T-helper 2 cell treated with Interferon-gamma antibody and Interleukin-4, amounts not matched to agents 5 μg/mL and 100 μg/mL, for 36 hours (primary cell): ENCODE results near the gene SSC5D.

ENCODE experiments used
- DNase-seq: peaks from one replicate; pipeline ENCODE4 v3.0.0; 2021; ENCODE audit warnings: low spot score
- H3K27ac Mint-ChIP-seq: one replicate; pipeline ENCODE4 v1.8.0; 2021; ENCODE audit warnings: mild to moderate bottlenecking, mixed read lengths
- H3K27me3 Mint-ChIP-seq: one replicate; pipeline ENCODE4 v1.8.0; 2021; ENCODE audit warnings: low read depth, mixed read lengths
- H3K36me3 Mint-ChIP-seq: one replicate; pipeline ENCODE4 v1.8.0; 2021; ENCODE audit warnings: low read depth, mixed read lengths
- H3K4me1 Mint-ChIP-seq: one replicate; pipeline ENCODE4 v1.8.0; 2021; ENCODE audit warnings: low read depth, mixed read lengths
- H3K4me3 Mint-ChIP-seq: one replicate; pipeline ENCODE4 v1.8.0; 2022; ENCODE audit warnings: mild to moderate bottlenecking, moderate library complexity, mixed read lengths
- H3K9me3 Mint-ChIP-seq: one replicate; pipeline ENCODE4 v1.8.0; 2021; ENCODE audit warnings: mixed read lengths

Gene SSC5D

DNA sequence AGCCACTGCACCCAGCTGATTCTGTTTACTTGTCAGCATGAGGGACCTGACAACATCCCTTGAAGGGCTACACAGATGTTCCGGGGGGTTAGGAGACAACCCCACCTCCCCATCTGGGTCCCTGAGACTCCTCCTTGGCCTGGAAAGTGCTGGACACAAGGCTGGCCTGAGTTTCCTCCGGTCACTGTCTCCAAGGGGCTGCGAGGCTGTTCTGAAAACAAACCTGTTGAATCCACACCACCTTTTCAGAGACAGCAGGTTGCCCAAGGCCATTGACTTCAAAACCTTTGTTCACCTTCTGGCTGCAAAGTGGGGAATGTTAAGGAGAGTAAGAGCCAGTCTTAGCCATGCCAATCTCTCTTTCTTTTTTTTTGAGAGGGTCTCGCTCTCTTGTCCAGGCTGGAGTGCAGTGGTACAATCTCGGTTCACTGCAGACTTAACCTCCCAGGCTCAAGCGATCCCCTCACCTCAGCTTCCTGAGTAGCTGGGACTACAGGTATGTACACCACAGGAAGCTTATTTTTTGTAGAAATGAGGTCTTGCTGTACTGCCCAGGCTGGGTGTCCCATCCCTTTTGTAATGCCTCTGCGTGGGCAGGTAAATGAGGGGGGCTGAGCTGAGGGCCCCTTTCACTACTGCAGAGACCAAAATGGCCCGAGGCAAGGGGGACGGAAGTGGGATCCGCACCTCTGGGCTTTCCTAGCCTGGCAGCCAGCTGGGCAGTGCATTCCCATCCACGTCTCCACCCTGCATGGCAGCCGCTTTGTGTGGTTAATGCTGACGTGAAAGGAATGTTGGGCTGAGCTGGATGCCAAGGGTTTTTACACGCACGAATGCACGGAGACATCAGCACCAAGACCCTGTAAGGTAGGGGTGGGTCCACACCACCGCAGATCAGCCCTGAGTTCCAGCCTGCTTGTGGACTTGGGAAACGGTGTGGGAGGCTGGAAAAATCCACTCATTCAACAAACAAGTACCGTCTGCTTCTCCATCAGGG, 13.7 kb upstream of the SSC5D start:
- H3K4me1 Mint-ChIP-seq, result peaks cover 18% of the 10 kb centered on the region
- peak overlapping the region; percentile 41 for H3K27ac Mint-ChIP-seq
- peaks cover 3% of the 10 kb centered on the region for H3K36me3 Mint-ChIP-seq
- peak overlapping the region; percentile 32 for H3K4me3 Mint-ChIP-seq
- no peaks in the 10 kb centered on the region for H3K9me3 Mint-ChIP-seq
- H3K27me3 Mint-ChIP-seq, result no peaks in the 10 kb centered on the region
- no peak for DNase-seq

DNA sequence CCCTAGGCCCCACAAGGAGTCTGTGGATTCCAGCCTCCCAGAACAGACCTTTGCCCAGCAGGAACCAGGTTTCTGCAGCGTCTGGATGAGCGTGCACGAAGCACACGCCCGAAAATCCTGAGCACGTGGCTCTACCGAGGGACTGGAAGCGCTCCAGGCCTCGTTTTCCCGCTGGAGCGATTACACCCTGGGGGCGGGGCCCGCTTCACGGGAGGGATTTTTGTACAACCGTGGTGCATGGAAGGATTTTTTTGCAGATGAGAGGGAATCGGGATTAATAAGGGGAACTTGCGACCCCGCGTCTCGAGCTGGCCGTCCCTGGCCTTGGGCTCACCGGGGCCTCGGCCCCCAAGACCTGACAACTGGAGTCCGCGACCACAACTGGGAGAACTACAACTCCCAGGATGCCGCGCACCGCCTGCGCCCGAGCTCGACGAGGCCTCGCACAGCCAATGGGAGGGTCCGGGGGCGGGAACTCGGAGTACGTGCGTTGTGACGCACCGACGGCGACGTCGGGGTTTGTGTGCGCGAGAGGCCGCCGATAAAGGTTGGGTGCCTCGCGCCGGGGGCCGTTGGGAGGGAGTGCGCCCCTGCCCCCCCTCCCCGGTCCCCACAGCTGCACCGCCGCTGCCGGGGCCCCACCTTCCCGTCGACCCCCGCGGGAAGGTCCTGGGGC, 12.0 kb upstream of the SSC5D start, which contains the start of gene ZNF628:
ZNF628 (plus strand) TSS at position 518 of the 676 bp plus-strand sequence. CDS start 3,294 bp downstream, outside the sequence.
- H3K27ac Mint-ChIP-seq, result peak within 1 kb of the TSS; percentile 91
- peak; percentile 97 for DNase-seq
- no peaks in the 10 kb centered on the region for H3K27me3 Mint-ChIP-seq
- H3K9me3 Mint-ChIP-seq, result no peaks in the 10 kb centered on the region
- peak within 1 kb of the TSS; percentile 92 for H3K4me3 Mint-ChIP-seq
- peaks cover 4% of the 10 kb centered on the region for H3K36me3 Mint-ChIP-seq
- H3K4me1 Mint-ChIP-seq, result peaks cover 18% of the 10 kb centered on the region

DNA sequence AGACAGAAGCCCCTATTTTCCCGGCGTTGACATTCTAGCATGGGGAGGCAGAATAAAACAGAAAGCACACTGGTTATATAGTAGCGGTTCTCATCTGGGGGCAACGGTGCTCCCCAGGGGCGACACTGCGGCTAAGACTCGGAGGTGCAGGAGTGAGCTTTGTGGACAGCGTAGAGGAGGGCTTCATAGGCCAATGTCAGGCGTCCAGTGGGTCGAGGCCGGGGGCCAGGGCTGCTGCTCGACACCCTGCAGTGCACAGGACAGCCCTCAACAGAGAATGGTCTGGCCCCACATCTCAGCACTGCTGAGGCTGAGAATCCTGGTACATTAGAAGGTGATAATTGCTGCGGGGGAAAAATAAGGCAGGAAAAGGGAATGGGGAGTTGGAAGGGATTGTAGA, 10.3 kb upstream of the SSC5D start:
- H3K27me3 Mint-ChIP-seq, result no peaks in the 10 kb centered on the region
- H3K4me1 Mint-ChIP-seq, result peaks cover 18% of the 10 kb centered on the region
- DNase-seq, result no peak
- peak overlapping the region; percentile 87 for H3K4me3 Mint-ChIP-seq
- peaks cover 4% of the 10 kb centered on the region for H3K36me3 Mint-ChIP-seq
- H3K27ac Mint-ChIP-seq, result peak overlapping the region; percentile 47
- H3K9me3 Mint-ChIP-seq, result no peaks in the 10 kb centered on the region

DNA sequence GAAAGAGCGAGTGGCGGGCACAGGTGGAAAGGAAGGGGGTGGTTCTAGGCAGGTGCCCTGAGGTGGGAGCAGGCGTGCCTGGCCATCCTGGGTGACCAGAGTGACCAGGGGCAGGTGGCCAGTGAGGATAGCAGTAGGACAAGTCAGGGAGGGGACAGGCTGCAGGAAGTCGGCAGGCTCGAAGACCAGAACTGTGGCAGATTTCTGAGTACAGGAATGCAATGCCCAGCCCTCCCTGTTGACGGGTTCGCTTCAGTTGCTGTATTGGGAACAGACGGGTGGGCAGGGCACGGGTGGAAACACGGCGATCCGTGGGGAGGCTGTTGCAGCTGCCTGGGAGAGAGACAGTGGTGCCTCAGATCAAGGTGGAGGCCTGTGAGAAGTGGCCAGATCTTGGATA, 9.9 kb upstream of the SSC5D start:
- Mint-ChIP-seq H3K4me1 (peaks cover 18% of the 10 kb centered on the region), H3K27me3 (no peaks in the 10 kb centered on the region), H3K4me3 (peak overlapping the region; percentile 87), H3K27ac (peak overlapping the region; percentile 47), H3K36me3 (peaks cover 4% of the 10 kb centered on the region), H3K9me3 (no peaks in the 10 kb centered on the region)
- DNase-seq, result no peak

DNA sequence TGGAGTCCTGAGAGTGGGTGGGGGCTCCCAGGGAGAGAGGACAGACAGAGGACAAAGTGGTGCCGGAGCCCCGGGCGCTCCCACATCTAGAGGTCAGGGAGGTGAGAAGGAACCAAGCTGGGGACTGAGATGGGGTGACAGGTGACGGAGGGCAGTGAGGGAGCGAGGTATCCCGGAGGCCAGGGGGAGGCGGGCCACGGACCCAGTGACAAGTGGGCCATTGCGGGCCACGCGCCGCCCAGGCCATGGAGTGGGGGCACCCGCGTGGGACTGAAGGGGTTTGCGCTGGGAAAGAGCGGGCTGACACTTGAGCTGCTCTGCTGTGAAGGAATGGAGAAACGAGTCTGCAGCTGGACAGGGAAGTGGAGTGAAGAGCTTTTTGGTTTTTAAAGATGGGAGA, 9.2 kb upstream of the SSC5D start:
- Mint-ChIP-seq H3K9me3 (no peaks in the 10 kb centered on the region), H3K27ac (peak overlapping the region; percentile 55), H3K4me1 (peaks cover 18% of the 10 kb centered on the region), H3K27me3 (no peaks in the 10 kb centered on the region), H3K4me3 (peak overlapping the region; percentile 87), H3K36me3 (peaks cover 4% of the 10 kb centered on the region)
- no peak for DNase-seq

DNA sequence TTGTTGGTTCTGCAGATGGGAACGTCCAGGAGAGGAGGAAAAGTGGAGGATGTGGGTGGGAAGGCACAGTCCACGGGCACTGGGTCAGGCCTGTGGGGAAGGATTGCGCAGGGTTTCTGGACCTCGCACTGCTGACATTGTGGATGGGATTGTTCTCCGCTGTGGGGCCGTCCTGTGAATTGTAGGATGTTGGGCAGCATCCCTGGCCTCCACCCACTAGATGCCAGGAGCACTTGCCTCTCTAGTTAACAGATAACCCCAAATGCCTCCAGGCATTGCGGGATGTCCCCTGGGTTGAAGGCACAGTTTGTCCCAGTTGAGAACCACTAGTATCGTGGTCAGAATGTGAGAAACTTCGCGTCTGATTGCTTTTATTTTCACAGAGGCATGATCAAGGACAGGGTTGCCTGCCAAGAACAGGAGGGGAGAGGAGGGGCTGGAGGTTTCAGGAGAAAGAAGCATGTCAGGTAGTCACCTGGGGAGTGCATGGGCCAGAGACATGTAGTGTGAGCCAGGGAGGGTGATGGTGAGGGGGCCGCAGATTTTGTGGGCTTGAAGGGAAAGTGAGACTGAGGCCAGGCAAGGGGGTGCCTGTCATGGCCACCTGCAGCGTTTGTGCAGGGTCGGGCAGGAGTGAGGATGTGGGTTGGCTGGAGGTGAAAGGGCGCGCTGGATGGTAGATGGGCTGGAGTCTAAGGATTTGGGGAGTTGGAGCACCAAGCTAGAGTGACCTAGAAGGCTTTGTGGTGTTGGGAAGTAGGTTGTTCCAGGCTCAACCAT, 8.6 kb upstream of the SSC5D start:
- no peaks in the 10 kb centered on the region for H3K27me3 Mint-ChIP-seq
- DNase-seq, result no peak
- peak overlapping the region; percentile 55 for H3K27ac Mint-ChIP-seq
- peaks cover 18% of the 10 kb centered on the region for H3K4me1 Mint-ChIP-seq
- H3K36me3 Mint-ChIP-seq, result peaks cover 4% of the 10 kb centered on the region
- H3K4me3 Mint-ChIP-seq, result peak overlapping the region; percentile 17
- no peaks in the 10 kb centered on the region for H3K9me3 Mint-ChIP-seq

DNA sequence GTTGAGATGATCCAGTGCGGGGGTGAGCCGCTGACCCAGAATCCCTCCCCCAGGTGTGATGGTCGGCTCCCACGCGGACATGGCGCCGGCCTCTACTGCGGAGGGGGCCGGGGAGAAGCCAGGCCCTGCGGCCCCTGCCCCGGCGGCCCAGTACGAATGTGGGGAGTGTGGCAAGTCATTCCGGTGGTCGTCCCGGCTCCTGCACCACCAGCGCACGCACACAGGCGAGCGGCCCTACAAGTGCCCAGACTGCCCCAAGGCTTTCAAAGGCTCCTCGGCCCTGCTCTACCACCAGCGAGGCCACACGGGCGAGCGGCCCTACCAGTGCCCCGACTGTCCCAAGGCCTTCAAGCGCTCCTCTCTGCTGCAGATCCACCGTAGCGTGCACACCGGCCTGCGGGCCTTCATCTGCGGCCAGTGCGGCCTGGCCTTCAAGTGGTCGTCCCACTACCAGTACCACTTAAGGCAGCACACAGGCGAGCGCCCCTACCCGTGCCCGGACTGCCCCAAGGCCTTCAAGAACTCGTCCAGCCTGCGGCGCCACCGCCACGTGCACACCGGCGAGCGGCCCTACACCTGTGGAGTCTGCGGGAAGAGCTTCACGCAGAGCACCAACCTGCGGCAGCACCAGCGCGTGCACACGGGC, 7.0 kb upstream of the SSC5D start:
- H3K9me3 Mint-ChIP-seq, result no peaks in the 10 kb centered on the region
- no peaks in the 10 kb centered on the region for H3K27me3 Mint-ChIP-seq
- no peak overlapping the region for H3K4me3 Mint-ChIP-seq
- H3K36me3 Mint-ChIP-seq, result peaks cover 4% of the 10 kb centered on the region
- H3K4me1 Mint-ChIP-seq, result peaks cover 20% of the 10 kb centered on the region
- DNase-seq, result no peak
- H3K27ac Mint-ChIP-seq, result no peak overlapping the region

DNA sequence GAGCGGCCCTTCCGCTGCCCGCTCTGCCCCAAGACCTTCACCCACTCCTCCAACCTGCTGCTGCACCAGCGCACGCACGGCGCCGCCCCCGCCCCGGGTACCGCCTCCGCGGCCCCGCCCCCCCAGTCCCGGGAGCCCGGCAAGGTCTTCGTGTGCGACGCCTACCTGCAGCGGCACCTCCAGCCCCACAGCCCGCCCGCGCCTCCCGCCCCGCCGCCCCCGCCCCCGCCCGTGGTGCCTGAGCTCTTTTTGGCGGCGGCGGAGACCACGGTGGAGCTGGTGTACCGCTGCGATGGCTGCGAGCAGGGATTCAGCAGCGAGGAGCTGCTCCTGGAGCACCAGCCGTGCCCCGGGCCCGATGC, 6.5 kb upstream of the SSC5D start:
- Mint-ChIP-seq H3K36me3 (peaks cover 4% of the 10 kb centered on the region), H3K4me1 (peaks cover 20% of the 10 kb centered on the region), H3K27ac (no peak overlapping the region), H3K4me3 (no peak overlapping the region), H3K27me3 (no peaks in the 10 kb centered on the region), H3K9me3 (no peaks in the 10 kb centered on the region)
- no peak for DNase-seq

DNA sequence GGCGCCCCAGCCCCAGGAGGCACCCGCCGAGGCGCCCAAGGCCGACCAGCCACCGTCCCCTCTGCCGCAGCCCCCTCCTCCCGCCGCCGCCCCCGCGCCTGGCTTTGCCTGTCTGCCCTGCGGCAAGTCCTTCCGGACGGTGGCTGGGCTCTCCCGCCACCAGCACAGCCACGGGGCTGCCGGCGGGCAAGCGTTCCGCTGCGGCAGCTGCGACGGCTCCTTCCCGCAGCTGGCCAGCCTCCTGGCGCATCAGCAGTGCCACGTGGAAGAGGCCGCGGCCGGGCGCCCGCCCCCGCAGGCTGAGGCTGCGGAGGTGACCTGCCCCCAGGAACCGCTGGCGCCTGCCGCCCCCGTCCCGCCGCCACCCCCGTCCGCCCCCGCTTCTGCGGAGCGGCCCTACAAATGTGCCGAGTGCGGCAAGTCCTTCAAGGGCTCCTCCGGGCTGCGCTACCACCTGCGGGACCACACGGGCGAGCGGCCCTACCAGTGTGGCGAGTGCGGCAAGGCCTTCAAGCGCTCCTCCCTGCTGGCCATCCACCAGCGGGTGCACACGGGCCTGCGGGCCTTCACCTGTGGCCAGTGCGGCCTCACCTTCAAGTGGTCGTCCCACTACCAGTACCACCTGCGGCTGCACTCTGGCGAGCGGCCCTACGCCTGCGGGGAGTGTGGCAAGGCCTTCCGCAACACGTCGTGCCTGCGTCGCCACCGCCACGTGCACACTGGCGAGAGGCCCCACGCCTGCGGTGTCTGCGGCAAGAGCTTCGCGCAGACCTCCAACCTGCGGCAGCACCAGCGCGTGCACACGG, 5.9 kb upstream of the SSC5D start:
- H3K36me3 Mint-ChIP-seq, result peaks cover 4% of the 10 kb centered on the region
- no peaks in the 10 kb centered on the region for H3K27me3 Mint-ChIP-seq
- H3K27ac Mint-ChIP-seq, result no peak overlapping the region
- H3K4me3 Mint-ChIP-seq, result no peak overlapping the region
- no peaks in the 10 kb centered on the region for H3K9me3 Mint-ChIP-seq
- no peak for DNase-seq
- peaks cover 17% of the 10 kb centered on the region for H3K4me1 Mint-ChIP-seq

DNA sequence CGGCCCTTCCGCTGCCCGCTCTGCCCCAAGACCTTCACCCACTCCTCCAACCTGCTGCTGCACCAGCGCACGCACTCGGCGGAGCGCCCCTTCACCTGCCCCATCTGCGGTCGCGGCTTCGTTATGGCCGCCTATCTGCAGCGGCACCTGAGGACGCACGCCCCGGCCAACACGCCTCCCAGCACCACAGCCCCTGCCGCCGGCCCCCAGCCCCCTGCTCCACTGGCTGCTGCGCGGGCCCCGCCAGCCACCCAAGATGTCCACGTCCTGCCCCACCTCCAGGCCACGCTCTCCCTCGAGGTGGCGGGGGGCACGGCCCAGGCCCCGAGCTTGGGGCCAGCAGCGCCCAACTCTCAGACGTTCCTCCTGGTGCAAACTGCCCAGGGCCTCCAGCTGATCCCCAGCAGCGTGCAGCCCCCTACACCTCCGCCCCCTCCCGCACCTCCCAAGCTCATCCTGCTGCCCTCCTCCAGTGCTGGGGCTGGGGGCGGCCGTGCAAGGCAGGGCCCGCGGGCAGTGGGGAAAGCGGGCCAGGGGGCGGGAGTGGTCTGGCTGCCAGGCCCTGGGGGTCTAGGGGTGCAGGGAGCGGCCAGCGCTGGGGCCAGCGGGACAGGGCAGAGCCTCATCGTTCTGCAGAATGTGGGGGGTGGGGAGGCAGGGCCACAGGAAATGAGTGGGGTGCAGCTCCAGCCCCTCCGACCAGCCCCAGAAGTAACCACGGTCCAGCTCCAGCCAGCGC, 5.1 kb upstream of the SSC5D start:
- peaks cover 11% of the 10 kb centered on the region for H3K4me1 Mint-ChIP-seq

DNA sequence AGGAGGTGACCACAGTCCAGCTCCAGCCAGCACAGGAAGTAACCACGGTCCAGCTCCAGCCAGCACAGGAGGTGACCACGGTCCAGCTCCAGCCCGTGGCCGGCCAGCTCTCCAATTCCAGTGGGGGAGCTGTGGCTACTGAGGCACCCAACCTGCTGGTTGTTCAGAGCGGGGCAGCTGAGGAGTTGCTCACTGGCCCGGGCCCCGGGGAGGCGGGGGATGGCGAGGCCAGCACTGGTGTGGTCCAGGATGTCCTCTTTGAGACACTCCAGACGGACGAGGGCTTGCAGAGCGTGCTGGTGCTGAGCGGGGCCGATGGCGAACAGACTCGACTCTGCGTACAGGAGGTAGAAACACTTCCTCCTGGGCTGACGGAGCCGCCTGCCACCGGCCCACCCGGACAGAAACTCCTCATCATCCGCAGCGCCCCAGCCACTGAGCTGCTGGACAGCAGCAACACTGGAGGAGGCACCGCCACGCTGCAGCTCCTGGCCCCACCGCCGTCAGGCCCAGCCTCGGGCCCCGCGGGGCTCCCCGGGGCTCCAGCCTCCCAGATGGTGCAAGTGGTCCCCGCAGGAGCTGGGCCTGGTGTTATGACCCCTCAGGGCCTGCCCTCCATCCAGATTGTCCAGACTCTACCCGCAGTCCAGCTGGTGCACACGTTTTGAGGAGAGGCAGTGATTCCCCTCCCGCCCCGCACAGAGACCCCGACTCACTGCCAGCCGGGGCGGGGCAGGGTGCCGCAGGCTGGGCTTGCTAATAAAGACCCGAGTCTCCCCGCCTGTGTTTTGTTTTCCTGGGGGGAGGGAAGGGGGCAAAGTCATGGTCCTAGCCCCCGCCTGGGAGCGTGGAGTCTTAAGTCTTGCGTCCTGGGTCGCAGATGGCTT, 4.3 kb upstream of the SSC5D start:
- peaks cover 4% of the 10 kb centered on the region for H3K4me1 Mint-ChIP-seq
- H3K9me3 Mint-ChIP-seq, result no peaks in the 10 kb centered on the region
- DNase-seq, result no peak
- H3K36me3 Mint-ChIP-seq, result peaks cover 1% of the 10 kb centered on the region
- H3K4me3 Mint-ChIP-seq, result peak overlapping the region; percentile 72
- H3K27me3 Mint-ChIP-seq, result no peaks in the 10 kb centered on the region
- peak overlapping the region; percentile 20 for H3K27ac Mint-ChIP-seq

More for the DNA sequence above, 5.1 kb upstream of the SSC5D start:
- no peak for DNase-seq
- Mint-ChIP-seq H3K27ac (no peak overlapping the region), H3K36me3 (peaks cover 4% of the 10 kb centered on the region), H3K9me3 (no peaks in the 10 kb centered on the region), H3K4me3 (no peak overlapping the region), H3K27me3 (no peaks in the 10 kb centered on the region)
